Astrocyte (in vitro differentiated cells and primary cell): ENCODE results near the gene KCNG1. TPM values are rescaled to one million over a fixed set of nuclear protein-coding genes. Genes with fewer than 3 reads are reported as not detected.

ENCODE experiments used
- DNase-seq: peaks from one replicate; pipeline ENCODE4 v3.0.0-alpha.2; 2010; ENCODE audit warnings: low read depth
- FAIRE-seq: peaks from 2 replicates; lab custom pipeline; 2011; peaks lifted over from hg19 to GRCh38; lab: Jason Lieb, UNC
- H2AFZ ChIP-seq: 2 replicates; pipeline ENCODE4 v1.6.0; 2012; ENCODE audit warnings: low read depth, low read length, inconsistent platforms
- H3K27ac ChIP-seq: 2 replicates; pipeline ENCODE4 v1.5.1; 2011; ENCODE audit warnings: low read depth, low read length, inconsistent platforms
- H3K27me3 ChIP-seq: 2 replicates; pipeline ENCODE4 v1.6.0; 2011; ENCODE audit warnings: low read length, inconsistent platforms; ENCODE audit not compliant: insufficient read depth
- H3K36me3 ChIP-seq: 2 replicates; pipeline ENCODE4 v1.5.1; 2011; ENCODE audit warnings: low read length, inconsistent platforms; ENCODE audit not compliant: insufficient read depth
- H3K4me1 ChIP-seq: 2 replicates; pipeline ENCODE4 v1.5.1; 2011; ENCODE audit warnings: low read length, inconsistent platforms; ENCODE audit not compliant: insufficient read depth
- H3K4me2 ChIP-seq: 2 replicates; pipeline ENCODE4 v1.6.0; 2012; ENCODE audit warnings: low read length, inconsistent platforms
- H3K4me3 ChIP-seq: 2 replicates; pipeline ENCODE4 v1.5.1; 2011; ENCODE audit warnings: low read depth, mild to moderate bottlenecking, low read length, inconsistent platforms; ENCODE audit not compliant: insufficient read depth
- H3K79me2 ChIP-seq: 2 replicates; pipeline ENCODE4 v1.6.0; 2012; ENCODE audit warnings: mild to moderate bottlenecking, low read length, inconsistent platforms; ENCODE audit not compliant: insufficient read depth
- H3K9ac ChIP-seq: 2 replicates; pipeline ENCODE4 v1.6.0; 2012; ENCODE audit warnings: mild to moderate bottlenecking, low read length, inconsistent platforms
- H3K9me3 ChIP-seq: 2 replicates; pipeline ENCODE4 v1.5.1; 2012; ENCODE audit warnings: low read depth, mild to moderate bottlenecking, low read length, inconsistent platforms; ENCODE audit not compliant: insufficient read depth
- H4K20me1 ChIP-seq: 2 replicates; pipeline ENCODE4 v1.6.0; 2012; ENCODE audit warnings: low read length, inconsistent platforms; ENCODE audit not compliant: insufficient read depth
- H3K27ac Mint-ChIP-seq: one replicate; pipeline ENCODE4 v1.8.0; 2021; ENCODE audit warnings: mild to moderate bottlenecking, mixed read lengths; ENCODE audit not compliant: unreplicated experiment
- H3K27me3 Mint-ChIP-seq: one replicate; pipeline ENCODE4 v1.8.0; 2021; ENCODE audit warnings: low read depth, mixed read lengths; ENCODE audit not compliant: unreplicated experiment
- H3K36me3 Mint-ChIP-seq: one replicate; pipeline ENCODE4 v1.8.0; 2021; ENCODE audit warnings: low read depth, mixed read lengths; ENCODE audit not compliant: unreplicated experiment
- H3K4me1 Mint-ChIP-seq: one replicate; pipeline ENCODE4 v1.8.0; 2021; ENCODE audit warnings: low read depth, mixed read lengths; ENCODE audit not compliant: unreplicated experiment
- H3K4me3 Mint-ChIP-seq: one replicate; pipeline ENCODE4 v1.8.0; 2021; ENCODE audit warnings: mild to moderate bottlenecking, moderate library complexity, mixed read lengths; ENCODE audit not compliant: unreplicated experiment
- H3K9me3 Mint-ChIP-seq: one replicate; pipeline ENCODE4 v1.8.0; 2021; ENCODE audit warnings: mild to moderate bottlenecking, mixed read lengths; ENCODE audit not compliant: unreplicated experiment
- EZH2 ChIP-seq: IDR thresholded peaks from 2 replicates; pipeline ENCODE4 v1.6.1; 2012; ENCODE audit warnings: mild to moderate bottlenecking, low read length, inconsistent platforms; ENCODE audit not compliant: insufficient read depth
- total RNA-seq: library from RNA; stranded (reverse); gene quantifications from 2 replicates; pipeline ENCODE4 v1.2.1, GENCODE V29; 2021
- TF ChIP-seq, protein P1 (sequence below): IDR thresholded peaks from 2 replicates; pipeline ENCODE4 v1.5.1; 2011; ENCODE audit warnings: low read depth, mild to moderate bottlenecking, inconsistent platforms, low read length, moderate library complexity; ENCODE audit not compliant: insufficient read depth

Gene KCNG1
- total RNA-seq, 1 donor from 2014 or later: 45.9 TPM

- Histone ChIP-seq H3K79me2 (peaks cover 84% of the 10 kb centered on the region), H3K9ac (peak within 1 kb of the TSS; percentile 98), H3K4me1 (peaks cover 22% of the 10 kb centered on the region), H3K4me2 (peak within 1 kb of the TSS; percentile 93), H3K4me3 (peak within 1 kb of the TSS; percentile 89), H3K27me3 (no peaks in the 10 kb centered on the region), H2AFZ (peak within 1 kb of the TSS; percentile 83), H4K20me1 (peaks cover 45% of the 10 kb centered on the region), H3K9me3 (no peaks in the 10 kb centered on the region), H3K36me3 (peaks cover 12% of the 10 kb centered on the region), H3K27ac (peak within 1 kb of the TSS; percentile 99)
- Mint-ChIP-seq H3K4me1 (peaks cover 30% of the 10 kb centered on the region), H3K27me3 (no peaks in the 10 kb centered on the region), H3K27ac (peak within 1 kb of the TSS; percentile 99), H3K4me3 (peak within 1 kb of the TSS; percentile 94), H3K9me3 (no peaks in the 10 kb centered on the region), H3K36me3 (peaks cover 4% of the 10 kb centered on the region)
- TF ChIP-seq, protein P1, sequence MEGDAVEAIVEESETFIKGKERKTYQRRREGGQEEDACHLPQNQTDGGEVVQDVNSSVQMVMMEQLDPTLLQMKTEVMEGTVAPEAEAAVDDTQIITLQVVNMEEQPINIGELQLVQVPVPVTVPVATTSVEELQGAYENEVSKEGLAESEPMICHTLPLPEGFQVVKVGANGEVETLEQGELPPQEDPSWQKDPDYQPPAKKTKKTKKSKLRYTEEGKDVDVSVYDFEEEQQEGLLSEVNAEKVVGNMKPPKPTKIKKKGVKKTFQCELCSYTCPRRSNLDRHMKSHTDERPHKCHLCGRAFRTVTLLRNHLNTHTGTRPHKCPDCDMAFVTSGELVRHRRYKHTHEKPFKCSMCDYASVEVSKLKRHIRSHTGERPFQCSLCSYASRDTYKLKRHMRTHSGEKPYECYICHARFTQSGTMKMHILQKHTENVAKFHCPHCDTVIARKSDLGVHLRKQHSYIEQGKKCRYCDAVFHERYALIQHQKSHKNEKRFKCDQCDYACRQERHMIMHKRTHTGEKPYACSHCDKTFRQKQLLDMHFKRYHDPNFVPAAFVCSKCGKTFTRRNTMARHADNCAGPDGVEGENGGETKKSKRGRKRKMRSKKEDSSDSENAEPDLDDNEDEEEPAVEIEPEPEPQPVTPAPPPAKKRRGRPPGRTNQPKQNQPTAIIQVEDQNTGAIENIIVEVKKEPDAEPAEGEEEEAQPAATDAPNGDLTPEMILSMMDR: no peak
- no peak for TF ChIP-seq EZH2
- FAIRE-seq: no peak
- DNase-seq: peak; percentile 88
Observed at GRCh38 chr20:50958615-50959542, 64.0 kb downstream of the KCNG1 start, which contains the start of gene MOCS3. Gene MOCS3 (plus strand): TSS chr20:50958818. CDS start chr20:50958843, 25 bp downstream.

DNA sequence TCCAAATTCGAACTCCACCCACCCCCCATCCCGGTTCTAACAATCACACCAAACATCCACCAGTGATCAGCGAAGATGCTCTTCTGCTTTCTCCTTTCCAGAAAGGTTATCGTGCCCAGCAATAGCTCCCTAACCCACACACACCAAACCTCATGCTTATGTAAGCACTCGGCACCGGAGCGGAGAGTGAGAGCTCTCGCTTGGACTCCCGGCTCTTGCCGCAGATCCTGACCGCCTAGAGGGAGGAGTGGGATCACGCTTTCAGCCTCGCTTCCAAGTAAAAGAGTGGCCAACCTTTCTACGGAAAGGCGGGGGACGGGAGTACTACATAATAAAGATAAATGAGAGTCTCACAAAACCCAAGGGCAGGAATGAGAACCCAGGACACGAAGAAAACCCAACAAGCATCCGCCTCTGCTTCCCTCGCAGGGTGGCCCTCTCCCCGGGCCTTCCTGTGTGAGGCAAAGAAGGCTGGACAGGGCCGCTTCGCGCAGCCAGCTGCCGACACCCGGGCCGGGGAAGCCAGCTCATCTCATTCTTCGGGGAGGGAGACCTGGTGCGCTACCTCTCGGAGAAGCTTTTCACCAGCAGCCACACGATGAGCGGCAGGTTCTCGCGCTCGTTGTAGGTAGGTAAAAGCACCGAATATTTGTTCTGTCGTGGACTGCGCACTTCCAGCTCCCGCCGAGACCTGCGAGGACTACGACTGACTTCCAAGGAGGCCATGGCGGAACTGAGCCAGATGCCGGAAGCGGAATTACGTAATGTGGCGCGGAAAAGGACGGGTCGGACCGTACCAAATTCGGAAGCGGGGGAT, 64.9 kb downstream of the KCNG1 start, which contains the start of gene DPM1:
Gene DPM1 (minus strand): TSS at position 735 of the 817 bp plus-strand sequence. CDS start 9 bp downstream, at position 726.
- H2AFZ ChIP-seq: peak within 1 kb of the TSS; percentile 83
- H3K79me2 ChIP-seq: peaks cover 92% of the 10 kb centered on the region
- no peaks in the 10 kb centered on the region for H3K9me3 ChIP-seq
- H3K27ac Mint-ChIP-seq: peak within 1 kb of the TSS; percentile 99
- peaks cover 38% of the 10 kb centered on the region for H3K4me1 Mint-ChIP-seq
- peaks cover 22% of the 10 kb centered on the region for H3K4me1 ChIP-seq
- peak within 1 kb of the TSS; percentile 93 for H3K4me2 ChIP-seq
- peaks cover 20% of the 10 kb centered on the region for H3K36me3 ChIP-seq
- no peaks in the 10 kb centered on the region for H3K27me3 ChIP-seq
- DNase-seq (peak; percentile 21), FAIRE-seq (no peak)
- no peaks in the 10 kb centered on the region for H3K27me3 Mint-ChIP-seq
- peak within 1 kb of the TSS; percentile 99 for H3K27ac ChIP-seq
- no peaks in the 10 kb centered on the region for H3K9me3 Mint-ChIP-seq
- H3K9ac ChIP-seq: peak within 1 kb of the TSS; percentile 98
- H3K4me3 ChIP-seq: peak within 1 kb of the TSS; percentile 89
- no peak for TF ChIP-seq EZH2
- TF ChIP-seq, protein P1: no peak
- H4K20me1 ChIP-seq: peaks cover 52% of the 10 kb centered on the region
- H3K36me3 Mint-ChIP-seq: peaks cover 4% of the 10 kb centered on the region
- H3K4me3 Mint-ChIP-seq: peak within 1 kb of the TSS; percentile 94
